HEK293 (cell line): ENCODE data around the gene EPAS1.

Experiments used
- CTCF ChIA-PET: fragments of 350-600 bp; formaldehyde crosslinking; extraction: SDS; loops from one replicate; lab custom pipeline; 2021; ENCODE audit warnings: antibody characterized with exemption; lab: Yijun Ruan, JAX
- POLR2A ChIA-PET: fragments of 300-600 bp; formaldehyde crosslinking; extraction: SDS; loops from one replicate; lab custom pipeline; 2020; ENCODE audit warnings: antibody characterized with exemption, inconsistent platforms; lab: Yijun Ruan, JAX
- H3K27ac ChIP-seq: fragments of 200-500 bp; sonication (Bioruptor generic); 2 replicates; pipeline ENCODE4 v1.5.1; 2014; ENCODE audit warnings: low read depth, low read length, control low read depth, inconsistent platforms; ENCODE audit errors: extremely low read depth
- H3K36me3 ChIP-seq, 2 experiments: fragments of 200-500 bp in 1 of 2; sonication (Bioruptor generic) in 1 of 2; 1 replicate in 1 of 2; 2 replicates in 1 of 2; pipeline ENCODE4 v1.5.1; 2014 to 2017; ENCODE audit warnings: inconsistent platforms in 2 of 2, low read length in 2 of 2; ENCODE audit not compliant: control insufficient read depth in 2 of 2, insufficient read depth in 1 of 2
- H3K4me1 ChIP-seq: fragments of 200-500 bp; sonication (Bioruptor generic); 2 replicates; pipeline ENCODE4 v1.5.1; 2014; ENCODE audit warnings: mild to moderate bottlenecking, low read length, inconsistent platforms; ENCODE audit not compliant: control insufficient read depth, insufficient read depth
- H3K4me3 ChIP-seq: 2 replicates; pipeline ENCODE4 v1.5.1; 2011; ENCODE audit warnings: low read depth, mild to moderate bottlenecking, control low read depth, low read length, moderate library complexity
- H3K9me3 ChIP-seq: fragments of 200-500 bp; sonication (Bioruptor generic); 2 replicates; pipeline ENCODE4 v1.5.1; 2014; ENCODE audit warnings: low read depth, low read length, inconsistent platforms; ENCODE audit not compliant: control insufficient read depth, insufficient read depth
- GLIS1 ChIP-seq: fragments of 450-650 bp; formaldehyde crosslinking; IDR thresholded peaks from 2 replicates; pipeline ENCODE4 v1.5.1; 2016; ENCODE audit warnings: missing biosample characterization, missing genetic modification characterization
- KLF10 ChIP-seq: fragments of 450-650 bp; IDR thresholded peaks from 2 replicates; pipeline ENCODE4 v1.5.1; 2018; ENCODE audit warnings: missing biosample characterization, mild to moderate bottlenecking, missing genetic modification characterization
- MEIS1 ChIP-seq: sonication (generic); formaldehyde crosslinking; IDR thresholded peaks from 2 replicates; pipeline ENCODE4 v1.8.1; 2022; ENCODE audit warnings: missing genetic modification reagents, mild to moderate bottlenecking, borderline replicate concordance
- PRDM10 ChIP-seq: fragments of 450-650 bp; formaldehyde crosslinking; IDR thresholded peaks from 2 replicates; pipeline ENCODE4 v1.5.1; 2016; ENCODE audit warnings: missing biosample characterization, missing genetic modification characterization
- SCRT2 ChIP-seq: fragments of 450-650 bp; formaldehyde crosslinking; IDR thresholded peaks from 2 replicates; pipeline ENCODE4 v1.5.1; 2016; ENCODE audit warnings: missing biosample characterization, missing genetic modification characterization
- ZBTB7A ChIP-seq: fragments of 450-650 bp; formaldehyde crosslinking; IDR thresholded peaks from 2 replicates; pipeline ENCODE4 v1.5.1; 2016; ENCODE audit warnings: low read depth, missing biosample characterization, missing genetic modification characterization
- ZFP41 ChIP-seq: fragments of 450-650 bp; formaldehyde crosslinking; IDR thresholded peaks from 2 replicates; pipeline ENCODE4 v1.5.1; 2016; ENCODE audit warnings: missing biosample characterization, missing genetic modification characterization, borderline replicate concordance
- ZNF114 ChIP-seq: fragments of 450-650 bp; formaldehyde crosslinking; IDR thresholded peaks from 2 replicates; pipeline ENCODE4 v1.5.0; 2017; ENCODE audit warnings: missing biosample characterization, missing genetic modification characterization
- ZNF146 ChIP-seq: fragments of 450-650 bp; formaldehyde crosslinking; IDR thresholded peaks from 2 replicates; pipeline ENCODE4 v1.5.1; 2016; ENCODE audit warnings: missing biosample characterization, missing genetic modification characterization
- ZNF16 ChIP-seq: fragments of 450-650 bp; formaldehyde crosslinking; IDR thresholded peaks from 2 replicates; pipeline ENCODE4 v1.5.1; 2016; ENCODE audit warnings: low read depth, missing biosample characterization, missing genetic modification characterization
- ZNF169 ChIP-seq: fragments of 450-650 bp; formaldehyde crosslinking; IDR thresholded peaks from 2 replicates; pipeline ENCODE4 v1.5.1; 2016; ENCODE audit warnings: missing biosample characterization, missing genetic modification characterization
- ZNF18 ChIP-seq: fragments of 450-650 bp; formaldehyde crosslinking; IDR thresholded peaks from 2 replicates; pipeline ENCODE4 v1.5.1; 2016; ENCODE audit warnings: missing biosample characterization, missing genetic modification characterization
- ZNF214 ChIP-seq: fragments of 450-650 bp; formaldehyde crosslinking; IDR thresholded peaks from 2 replicates; pipeline ENCODE4 v1.5.1; 2017; ENCODE audit warnings: missing biosample characterization, mild to moderate bottlenecking, missing genetic modification characterization, borderline replicate concordance
- ZNF335 ChIP-seq: fragments of 450-650 bp; formaldehyde crosslinking; conservative IDR thresholded peaks from 2 replicates; pipeline ENCODE4 v1.5.1; 2016; ENCODE audit warnings: missing biosample characterization, missing genetic modification characterization
- ZNF560 ChIP-seq: fragments of 450-650 bp; formaldehyde crosslinking; IDR thresholded peaks from 2 replicates; pipeline ENCODE4 v1.5.1; 2017; ENCODE audit warnings: missing biosample characterization, missing genetic modification characterization, borderline replicate concordance
- ZNF561 ChIP-seq: fragments of 450-650 bp; IDR thresholded peaks from 2 replicates; pipeline ENCODE4 v1.5.1; 2018; ENCODE audit warnings: missing biosample characterization, missing genetic modification characterization, borderline replicate concordance
- ZNF645 ChIP-seq: fragments of 450-650 bp; formaldehyde crosslinking; IDR thresholded peaks from 2 replicates; pipeline ENCODE4; 2016; ENCODE audit warnings: missing biosample characterization, missing genetic modification characterization
- ZNF76 ChIP-seq: fragments of 450-650 bp; formaldehyde crosslinking; IDR thresholded peaks from 2 replicates; pipeline ENCODE4; 2016; ENCODE audit warnings: low read depth, missing biosample characterization, missing genetic modification characterization, borderline replicate concordance
- ZNF791 ChIP-seq: fragments of 450-650 bp; formaldehyde crosslinking; IDR thresholded peaks from 2 replicates; pipeline ENCODE4 v1.5.1; 2016; ENCODE audit warnings: missing biosample characterization, missing genetic modification characterization

The EPAS1 gene

GRCh38 chr2:46337208-46337994, 40.2 kb downstream of the EPAS1 start:
- Histone ChIP-seq H3K4me1 (peaks cover 3% of the 10 kb centered on the region), H3K36me3 (no peaks in the 10 kb centered on the region), H3K9me3 (no peaks in the 10 kb centered on the region), H3K4me3 (no peak overlapping the region), H3K27ac (no peak overlapping the region)
- ChIA-PET POLR2A (interaction anchor here (1.4 kb wide), 1 partner anchor 40 kb away, joined by 3 read pairs; the partner anchor contains the start of gene EPAS1), CTCF (no interaction called here)
- TF ChIP-seq ZNF561 (tag by site-specific recombination) (no peak), SCRT2 (0 out of 2 replicates have a peak, but pooled peaks have one; percentile 27), ZNF560 (tag by site-specific recombination) (no peak), GLIS1 (tag by site-specific recombination) (peak; percentile 83)

GRCh38 chr2:46338674-46339073, 41.5 kb downstream of the EPAS1 start:
- POLR2A ChIA-PET: interaction anchor here (1.4 kb wide), 1 partner anchor 41 kb away, joined by 3 read pairs; the partner anchor contains the start of gene EPAS1
- CTCF ChIA-PET: interaction anchor here (0.6 to 1.2 kb wide), 2 partner anchors 11 to 55 kb away, joined by 4 to 5 read pairs; no protein-coding TSS in a partner anchor
- H3K36me3 ChIP-seq: no peaks in the 10 kb centered on the region
- H3K9me3 ChIP-seq: no peaks in the 10 kb centered on the region
- no peak overlapping the region for H3K27ac ChIP-seq
- H3K4me1 ChIP-seq: peaks cover 3% of the 10 kb centered on the region
- H3K4me3 ChIP-seq: no peak overlapping the region
- TF ChIP-seq ZFP41: no peak
- no peak for TF ChIP-seq ZNF335 (tag by site-specific recombination)
- TF ChIP-seq ZNF645 (tag by site-specific recombination): no peak
- TF ChIP-seq ZBTB7A (tag by site-specific recombination): no peak
- no peak for TF ChIP-seq ZNF76 (tag by site-specific recombination)
- TF ChIP-seq MEIS1 (CRISPR knock-in tag): no peak
- no peak for TF ChIP-seq ZNF16
- no peak for TF ChIP-seq KLF10 (tag by site-specific recombination)
- no peak for TF ChIP-seq PRDM10 (tag by site-specific recombination)
- TF ChIP-seq ZNF791 (tag by site-specific recombination): no peak
- TF ChIP-seq, all 188 proteins: peak for 0

- no peak overlapping the region for H3K4me3 ChIP-seq
- POLR2A ChIA-PET: no interaction called here
- no peaks in the 10 kb centered on the region for H3K36me3 ChIP-seq
- CTCF ChIA-PET: interaction anchor here (0.6 to 1.2 kb wide), 2 partner anchors 12 to 558 kb away, joined by 3 to 5 read pairs; no protein-coding TSS in a partner anchor
- H3K27ac ChIP-seq: no peak overlapping the region
- no peaks in the 10 kb centered on the region for H3K9me3 ChIP-seq
- H3K4me1 ChIP-seq: peaks cover 3% of the 10 kb centered on the region
- TF ChIP-seq ZNF169 (tag by site-specific recombination): no peak
- no peak for TF ChIP-seq ZNF214 (tag by site-specific recombination)
- no peak for TF ChIP-seq ZNF146
- TF ChIP-seq ZNF114 (tag by site-specific recombination): no peak
- TF ChIP-seq ZNF18 (tag by site-specific recombination): no peak
- TF ChIP-seq, all 188 proteins: peak for 0
Observed at GRCh38 chr2:46339200-46339599, 42.0 kb downstream of the EPAS1 start.
